A549 (cell line): Measurements from ENCODE around the gene ANTXR1.

Experiments used
- MAFK ChIP-seq: fragments of 450-650 bp; IDR thresholded peaks from 2 replicates; pipeline ENCODE4 v1.6.1; 2014; ENCODE audit not compliant: partially characterized antibody
- ZC3H11A ChIP-seq: fragments of 450-650 bp; IDR thresholded peaks from 2 replicates; pipeline ENCODE4 v1.6.1; 2014; ENCODE audit warnings: antibody characterized with exemption, mild to moderate bottlenecking

DNA sequence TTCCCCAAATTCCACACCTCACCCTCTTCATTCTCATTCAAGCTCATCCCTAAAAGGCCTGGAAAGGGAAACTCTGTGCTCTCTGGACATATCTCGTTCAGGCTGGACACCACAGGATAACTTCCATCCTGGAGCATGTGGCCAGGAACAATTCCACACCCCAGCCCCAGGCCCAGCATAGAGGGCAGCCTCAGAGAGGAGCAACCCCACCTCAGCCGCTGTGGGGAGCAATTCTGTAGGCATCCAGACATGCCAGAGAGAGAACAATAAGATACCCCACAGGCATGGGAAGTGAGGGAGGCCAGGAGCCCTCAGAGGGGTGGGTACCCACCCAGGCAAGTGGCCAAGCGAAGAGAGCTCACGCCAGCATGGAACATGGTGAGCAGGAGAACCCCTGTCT is 230.7 kb downstream of the ANTXR1 start:
- TF ChIP-seq MAFK = no peak
- TF ChIP-seq ZC3H11A = no peak
